Stimulated activated CD4-positive, alpha-beta T cell treated with anti-CD3 and anti-CD28 coated beads, Interleukin-4, amount 100 ng/mL, for 24 hours (primary cell): Measurements from ENCODE around the gene PAIP2.
"Not testable (repeated sequence)": the region's sequence is repeated elsewhere in the genome, so short reads cannot be mapped to it uniquely, and the experiment has no call there.

Experiments
- DNase-seq: peaks from one replicate; pipeline ENCODE4 v3.0.0-alpha.2; 2020

Gene PAIP2

GRCh38 chr5:139335811-139336210, 5.8 kb upstream of the PAIP2 start:
- DNase-seq: no peak

- DNase-seq: no peak
These were observed 1.6 kb upstream of the PAIP2 start for GRCh38 chr5:139340051-139340450.

DNA sequence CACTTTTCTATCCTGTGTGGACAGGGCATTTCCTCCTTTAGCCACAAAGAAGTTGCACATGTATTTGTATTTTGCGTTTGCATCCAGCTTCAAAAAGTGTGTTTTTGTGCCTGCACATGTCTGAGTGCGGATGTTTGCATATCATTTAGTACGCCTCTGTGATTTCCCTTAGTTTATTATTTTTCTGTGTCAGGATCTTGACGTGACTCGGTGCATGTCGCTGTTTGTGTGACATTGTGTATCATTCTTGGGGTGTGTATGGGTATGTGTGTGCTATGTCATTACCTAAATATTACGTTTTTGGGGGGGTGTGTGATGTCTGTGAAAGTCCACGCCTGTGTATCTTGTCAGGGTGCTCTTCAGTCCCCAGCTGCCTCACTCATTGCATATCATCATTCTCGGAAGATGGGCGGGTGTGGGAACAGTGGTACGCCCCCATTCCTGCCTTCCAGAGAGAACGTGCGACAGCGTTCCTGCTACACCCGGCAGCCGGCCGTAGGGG, 416 bp upstream of the PAIP2 start:
- DNase-seq: no peak

- no peak for DNase-seq
These were observed 719 bp downstream of the PAIP2 start for GRCh38 chr5:139342423-139342723.

DNA sequence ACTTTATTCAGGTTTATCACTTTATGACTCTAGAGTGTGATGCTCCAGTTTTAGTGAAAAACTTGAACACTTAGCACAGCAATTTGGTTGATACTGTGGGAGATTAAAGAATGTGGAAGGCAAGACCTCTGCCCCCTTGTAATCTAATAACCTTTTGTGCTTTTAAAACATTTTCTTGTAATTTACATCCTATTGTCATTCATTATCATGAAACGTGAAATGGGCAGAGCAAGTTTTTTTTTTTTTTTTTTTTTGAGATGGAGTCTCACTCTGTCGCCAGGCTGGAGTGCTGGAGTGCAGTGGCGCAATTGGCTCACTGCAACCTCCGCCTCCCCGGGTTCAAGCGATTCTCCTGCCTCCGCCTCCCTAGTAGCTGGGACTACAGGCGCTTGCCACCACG, 1.8 kb downstream of the PAIP2 start:
- DNase-seq: no peak

- no peak for DNase-seq
These were observed 2.5 kb downstream of the PAIP2 start for GRCh38 chr5:139344177-139344576.

DNA sequence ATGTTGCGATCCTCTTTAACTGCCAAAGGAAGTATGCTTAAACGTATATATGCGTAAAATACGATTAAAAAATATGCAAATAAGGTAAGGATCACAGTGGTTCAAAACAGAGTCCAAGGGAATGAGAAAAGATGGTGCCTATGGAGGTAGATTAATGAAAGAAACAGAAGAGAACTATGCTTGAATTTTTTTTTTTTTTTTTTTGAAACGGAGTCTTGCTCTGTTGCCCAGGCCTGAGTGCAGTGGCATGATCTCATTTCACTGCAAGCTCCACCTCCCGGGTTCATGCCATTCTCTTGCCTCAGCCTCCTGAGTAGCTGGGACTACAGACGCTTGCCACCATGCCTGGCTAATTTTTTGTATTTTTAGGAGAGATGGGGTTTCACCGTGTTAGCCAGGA, 3.8 kb downstream of the PAIP2 start:
- not testable (repeated sequence) for DNase-seq

DNA sequence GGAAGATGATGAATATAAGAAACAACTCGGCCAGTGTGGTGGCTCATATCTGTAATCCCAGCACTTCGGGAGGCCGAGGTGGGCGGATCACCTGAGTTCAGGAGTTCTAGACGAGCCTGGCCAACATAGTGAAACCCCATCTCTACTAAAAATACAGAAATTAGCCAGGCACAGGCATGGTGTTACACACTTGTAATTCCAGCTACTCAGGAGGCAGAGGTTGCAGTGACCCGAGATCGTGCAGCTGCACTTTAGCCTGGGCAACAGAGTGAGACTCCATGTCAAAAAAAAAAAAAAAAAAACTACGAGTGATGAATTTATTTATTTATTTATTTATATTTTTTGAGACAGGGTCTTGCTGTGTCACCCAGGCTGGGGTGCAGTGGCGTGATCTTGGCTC, 6.2 kb downstream of the PAIP2 start:
- not testable (repeated sequence) for DNase-seq

DNA sequence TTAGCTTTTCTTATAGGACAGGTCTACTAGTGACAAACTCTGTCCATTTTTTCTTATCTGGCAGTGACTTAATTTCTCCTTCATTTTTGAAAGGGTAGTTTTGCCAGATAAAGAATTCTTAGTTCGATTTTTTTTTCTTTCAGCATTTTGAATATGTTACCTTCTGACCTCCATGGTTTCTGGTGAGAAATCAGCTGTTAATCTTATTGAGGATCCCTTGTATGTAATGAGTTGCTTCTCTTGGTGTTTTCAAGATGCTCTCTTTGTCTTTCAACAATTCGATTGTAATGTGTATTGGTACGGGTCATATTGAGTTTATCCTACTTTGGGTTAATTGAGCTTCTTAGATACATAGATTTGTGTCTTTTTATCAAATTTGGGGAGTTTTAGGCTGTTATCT, 12.5 kb downstream of the PAIP2 start:
- DNase-seq: no peak

- DNase-seq: not testable (repeated sequence)
These were observed 14.2 kb downstream of the PAIP2 start for GRCh38 chr5:139355900-139356299.

DNA sequence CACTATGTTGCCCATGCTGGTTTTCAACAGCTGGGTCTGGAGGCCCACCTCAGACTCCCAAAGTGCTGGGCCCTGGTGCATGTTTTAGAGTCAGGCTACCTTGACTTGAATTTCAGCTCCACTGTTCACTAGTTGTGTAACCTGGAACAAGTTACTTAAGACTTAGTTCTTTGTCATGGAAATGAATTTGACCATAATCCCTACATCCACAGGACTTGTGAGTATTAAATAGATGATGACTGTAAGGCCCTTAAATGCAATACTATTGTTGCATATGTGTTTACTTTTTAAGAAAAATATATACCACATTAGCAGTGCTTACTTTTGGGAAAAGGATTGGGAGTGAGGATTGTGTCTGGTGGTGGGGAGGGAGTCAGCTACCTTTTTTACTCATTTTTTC, 16.4 kb downstream of the PAIP2 start:
- DNase-seq: no peak

- no peak for DNase-seq
These were observed 18.7 kb downstream of the PAIP2 start for GRCh38 chr5:139360384-139360783.

- no peak for DNase-seq
These were observed 20.3 kb downstream of the PAIP2 start for GRCh38 chr5:139361835-139362429.

DNA sequence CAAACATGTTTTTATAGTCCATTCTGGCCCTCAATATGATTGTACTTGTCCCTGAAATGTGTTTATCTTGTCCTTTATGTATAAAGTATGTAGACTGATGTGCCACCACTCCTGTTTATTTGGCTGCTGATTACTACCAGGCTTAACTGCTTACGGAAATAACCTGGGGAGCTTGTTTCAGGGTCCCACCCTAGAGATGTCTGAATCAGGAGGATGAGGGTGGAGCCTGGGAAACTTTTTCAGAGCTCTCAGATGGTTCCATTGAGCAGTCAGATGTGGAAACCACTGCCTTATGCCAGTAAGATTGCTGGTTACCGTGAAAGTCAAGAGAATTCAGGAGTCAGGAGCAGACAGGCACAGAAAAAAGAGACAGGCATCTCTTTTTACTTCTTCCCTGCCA, 22.3 kb downstream of the PAIP2 start:
- DNase-seq: no peak

GRCh38 chr5:139364466-139364865, 22.8 kb downstream of the PAIP2 start:
- no peak for DNase-seq

- DNase-seq: no peak
These were observed 27.0 kb downstream of the PAIP2 start for GRCh38 chr5:139368613-139369012.

- no peak for DNase-seq
These were observed 27.5 kb downstream of the PAIP2 start for GRCh38 chr5:139369181-139369580.

DNA sequence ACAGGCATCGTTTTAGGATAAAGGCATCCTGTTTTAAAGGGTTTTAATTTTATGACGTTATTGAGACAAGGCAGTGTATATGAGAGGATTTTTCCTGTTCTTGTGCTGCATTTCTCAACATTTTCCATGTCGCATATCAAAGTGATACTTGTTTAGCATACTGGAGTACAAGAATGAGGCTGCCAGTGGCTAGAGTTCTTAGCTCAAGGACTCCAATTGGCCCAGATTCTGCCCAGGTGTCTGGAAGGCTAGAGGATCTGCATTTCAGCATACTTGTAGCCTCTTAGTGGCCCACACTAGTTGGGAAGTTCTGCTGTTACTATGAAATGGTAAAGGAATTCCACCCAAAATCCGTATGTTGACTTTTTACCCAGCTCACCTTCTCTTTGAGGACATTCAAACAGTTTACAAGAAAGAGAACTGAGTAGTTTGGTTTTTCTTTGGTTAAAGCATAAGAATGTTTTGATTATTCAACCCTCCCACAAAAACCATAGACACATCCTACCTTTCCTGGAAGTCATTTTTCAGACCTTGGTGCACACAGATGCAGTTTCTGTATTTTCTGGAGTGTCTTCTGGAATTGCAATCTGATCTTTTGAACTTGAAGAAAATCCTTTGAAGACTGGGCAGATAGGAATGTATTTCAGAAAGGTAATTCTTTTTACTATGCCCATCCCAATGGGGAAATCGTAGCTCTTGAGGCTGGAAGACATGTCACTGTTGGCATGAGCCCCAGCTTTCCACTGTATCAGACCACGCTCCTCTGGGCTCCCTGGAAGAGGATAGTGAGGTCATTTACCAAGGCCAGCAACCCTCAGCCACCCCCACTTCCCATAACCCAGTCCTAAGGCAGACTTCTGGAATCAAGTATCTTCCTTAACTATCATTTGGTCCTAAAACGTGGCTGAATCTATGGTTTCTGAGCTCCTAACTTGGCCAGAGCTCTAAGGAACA, 30.1 kb downstream of the PAIP2 start:
- no peak for DNase-seq

GRCh38 chr5:139374909-139375308, 33.3 kb downstream of the PAIP2 start:
- DNase-seq: no peak

DNA sequence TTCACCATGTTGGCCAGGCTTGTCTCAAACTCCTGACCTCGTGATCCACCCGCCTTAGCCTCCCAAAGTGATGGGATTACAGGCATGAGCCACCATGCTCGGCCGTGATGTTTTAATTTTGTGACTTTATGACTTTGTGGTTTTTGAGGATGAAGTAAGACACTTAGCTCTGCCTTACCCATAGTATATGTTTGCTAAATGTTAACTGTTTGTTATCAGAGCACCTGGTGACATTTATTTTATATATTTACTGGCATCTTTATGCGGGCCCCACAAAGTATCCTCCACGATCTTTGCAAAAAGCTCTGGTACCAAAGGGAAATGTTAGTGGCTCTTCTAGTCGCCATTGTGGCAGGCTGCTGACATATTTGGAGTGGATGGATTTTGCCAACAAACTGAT, 34.7 kb downstream of the PAIP2 start:
- DNase-seq: no peak

DNA sequence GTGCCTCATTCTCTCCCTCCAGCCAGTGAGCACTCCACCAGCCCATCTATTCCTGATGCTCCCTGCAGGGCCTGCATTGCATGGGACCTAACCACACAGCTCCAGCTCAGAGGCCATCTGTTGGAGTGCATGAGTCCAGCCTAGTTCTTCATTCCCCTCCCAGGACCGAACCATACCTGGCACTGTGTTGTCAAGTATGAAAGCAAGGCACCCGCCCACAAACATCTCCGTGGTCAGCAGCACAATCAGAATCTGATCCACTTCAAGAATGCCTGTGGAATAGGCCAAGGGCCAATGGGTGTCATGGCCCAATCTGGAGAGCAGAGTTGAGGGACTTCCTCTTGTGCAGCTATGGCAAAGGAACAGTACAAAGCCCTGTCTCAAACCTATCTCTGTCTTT, 35.6 kb downstream of the PAIP2 start:
- no peak for DNase-seq

- DNase-seq: no peak
These were observed 36.6 kb downstream of the PAIP2 start for GRCh38 chr5:139378101-139378825.

DNA sequence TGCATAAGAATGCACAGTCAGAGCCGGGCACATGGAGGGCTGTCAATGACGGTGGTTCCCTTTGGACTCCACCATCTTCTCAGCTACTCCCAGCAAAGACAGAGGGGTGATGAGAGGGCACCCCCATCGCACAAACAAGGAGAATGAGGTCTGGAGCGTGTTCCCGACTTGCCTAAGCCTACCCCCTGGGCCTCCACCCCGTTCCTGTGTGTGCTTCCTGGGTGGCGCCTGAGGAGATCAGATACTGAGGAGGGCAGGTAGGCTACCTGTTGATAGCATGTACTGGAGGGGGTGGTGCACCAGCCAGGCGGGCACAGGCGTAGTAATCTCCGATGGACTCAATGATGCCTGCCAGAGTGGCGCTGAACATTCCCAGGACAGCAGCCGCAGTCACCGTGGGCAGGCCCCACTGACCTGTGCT, 37.3 kb downstream of the PAIP2 start:
- DNase-seq: no peak
